HepG2 (cell line): ENCODE data around the gene MAVS. TPM values are rescaled to one million over a fixed set of nuclear protein-coding genes. Genes with fewer than 3 reads are reported as not detected.

ENCODE experiments used
- ATAC-seq: fragments of 200-7000 bp; cut with Tn5 transposase; 3 replicates; pipeline ENCODE4 v1.9.1; 2020; ENCODE audit warnings: mild to moderate bottlenecking, moderate library complexity
- BruUV-seq: library from RNA; stranded (reverse); fragments of 400-500 nt; replicated peaks from 2 replicates; lab custom pipeline; 2021; lab: Mats Ljungman, UMichigan
- CTCF ChIA-PET: fragments of 300-600 bp; formaldehyde crosslinking; extraction: SDS; loops from one replicate; lab custom pipeline; 2021; ENCODE audit warnings: low total read pairs, inconsistent platforms, low intra/inter-chr PET ratio; lab: Yijun Ruan, JAX
- POLR2A ChIA-PET: fragments of 350-600 bp; sonication (Branson Sonifier 250); formaldehyde crosslinking; loops from one replicate; lab custom pipeline; 2020; ENCODE audit warnings: antibody characterized with exemption, inconsistent platforms; lab: Yijun Ruan, JAX
- DNase-seq: peaks from one replicate; pipeline ENCODE4 v3.0.0-alpha.2; 2015; ENCODE audit warnings: low spot score
- FAIRE-seq: peaks from 3 replicates; lab custom pipeline; 2011; peaks lifted over from hg19 to GRCh38; lab: Jason Lieb, UNC
- H2AFZ ChIP-seq: one replicate; pipeline ENCODE4 v1.6.1; 2011; ENCODE audit warnings: low read length, inconsistent platforms
- H3K27ac ChIP-seq: fragments of 300-600 bp; 3 replicates; pipeline ENCODE4 v1.8.0; 2011; ENCODE audit warnings: mixed run types, mild to moderate bottlenecking, mixed read lengths, low read length, inconsistent platforms; ENCODE audit not compliant: insufficient read depth; ENCODE audit errors: extremely low read length
- H3K27me3 ChIP-seq, 2 experiments: fragments of 200-600 bp in 1 of 2; 2 replicates in 1 of 2; 3 replicates in 1 of 2; pipeline versions ENCODE4 v1.6.0 to v1.8.0; 2011; ENCODE audit warnings: low read length in 2 of 2, mild to moderate bottlenecking in 2 of 2, moderate library complexity in 2 of 2, inconsistent platforms in 1 of 2; ENCODE audit not compliant: insufficient read depth in 2 of 2, control insufficient read depth in 1 of 2
- H3K36me3 ChIP-seq, 2 experiments: fragments of 200-600 bp in 1 of 2; replicated peaks in 1 of 2; 2 replicates in 1 of 2; 3 replicates in 1 of 2; pipeline versions ENCODE4 v1.5.1 to v1.8.0; 2011; ENCODE audit warnings: low read length in 2 of 2, inconsistent platforms in 1 of 2; ENCODE audit not compliant: insufficient read depth in 2 of 2, control insufficient read depth in 1 of 2
- H3K4me1 ChIP-seq: 2 replicates; pipeline ENCODE4 v1.5.1; 2012; ENCODE audit warnings: low read length, inconsistent platforms; ENCODE audit not compliant: insufficient read depth
- H3K4me2 ChIP-seq: 2 replicates; pipeline ENCODE4 v1.6.0; 2011; ENCODE audit warnings: low read depth, low read length, inconsistent platforms
- H3K4me3 ChIP-seq, 3 experiments: fragments of 200-600 bp in 1 of 3; sonication (generic), shearing (Covaris generic) in 1 of 3; replicated peaks in 1 of 3; 2 replicates each; pipeline ENCODE4 v1.5.1; 2011 to 2016; ENCODE audit warnings: low read length in 3 of 3, inconsistent platforms in 2 of 3, low read depth in 2 of 3, mild to moderate bottlenecking in 2 of 3, control low read depth in 1 of 3, mixed read lengths in 1 of 3; ENCODE audit not compliant: insufficient read depth in 1 of 3
- H3K79me2 ChIP-seq: one replicate; pipeline ENCODE4 v1.6.1; 2011; ENCODE audit warnings: low read length, inconsistent platforms; ENCODE audit not compliant: insufficient read depth
- H3K9ac ChIP-seq: 2 replicates; pipeline ENCODE4 v1.6.0; 2011; ENCODE audit warnings: mild to moderate bottlenecking, low read depth, low read length, inconsistent platforms; ENCODE audit not compliant: insufficient read depth
- H3K9me3 ChIP-seq: 2 replicates; pipeline ENCODE4 v1.5.1; 2012; ENCODE audit warnings: mild to moderate bottlenecking, low read length
- H4K20me1 ChIP-seq: 2 replicates; pipeline ENCODE4 v1.6.0; 2011; ENCODE audit warnings: inconsistent platforms, mild to moderate bottlenecking, low read length, moderate library complexity; ENCODE audit not compliant: insufficient read depth
- GABPA ChIP-seq, 2 experiments: IDR thresholded peaks; 2 replicates each; pipeline ENCODE4 v1.6.1; 2011 to 2016; ENCODE audit warnings: low read depth in 2 of 2, low read length in 1 of 2, missing biosample characterization in 1 of 2, missing genetic modification characterization in 1 of 2
- PATZ1 ChIP-seq: sonication (generic); formaldehyde crosslinking; IDR thresholded peaks from 2 replicates; pipeline ENCODE4 v1.4.0; 2020; ENCODE audit warnings: missing genetic modification reagents
- TCF7 ChIP-seq: sonication (generic); IDR thresholded peaks from 2 replicates; pipeline ENCODE4 v1.6.1; 2016; ENCODE audit warnings: antibody characterized with exemption, low read depth
- ZNF383 ChIP-seq: sonication (generic); formaldehyde crosslinking; IDR thresholded peaks from 2 replicates; pipeline ENCODE4 v1.4.0; 2020; ENCODE audit warnings: missing genetic modification reagents, mild to moderate bottlenecking, borderline replicate concordance
- ZNF503 ChIP-seq: sonication (generic); formaldehyde crosslinking; IDR thresholded peaks from 2 replicates; pipeline ENCODE4 v1.4.0; 2020; ENCODE audit warnings: missing genetic modification reagents
- ZNF605 ChIP-seq: sonication (generic); formaldehyde crosslinking; IDR thresholded peaks from 2 replicates; pipeline ENCODE4 v1.8.0; 2022; ENCODE audit warnings: mild to moderate bottlenecking, missing genetic modification reagents
- ZNF629 ChIP-seq: sonication (generic); formaldehyde crosslinking; conservative IDR thresholded peaks from 2 replicates; pipeline ENCODE4 v1.5.0; 2020; ENCODE audit warnings: missing genetic modification reagents
- ZNF710 ChIP-seq: sonication (generic); formaldehyde crosslinking; IDR thresholded peaks from 2 replicates; pipeline ENCODE4 v1.5.0; 2020; ENCODE audit warnings: mild to moderate bottlenecking, missing genetic modification reagents, borderline replicate concordance
- WGBS: methylation state at CpG from one replicate; pipeline ENCODE4 v1.1.6; 2017; ENCODE audit warnings: low lambda C conversion rate; 5-methylcytosine and 5-hydroxymethylcytosine counted together
- in situ Hi-C: cut with HindIII; loops from 2 replicates; pipeline ENCODE4 v1.10.0; 2017; ENCODE audit warnings: low pct_unique_long_range_greater_than_20kb; ENCODE audit not compliant: extremely low pct_ligation_motif_present
- intact Hi-C: fragments of 100-400 bp; cut with micrococcal nuclease; formaldehyde crosslinking; loops from one replicate; pipeline ENCODE4 v1.10.0; 2022; ENCODE audit not compliant: unreplicated experiment
- polyA plus RNA-seq, 8 experiments: library from polyadenylated mRNA; depleted of rRNA in 3 of 8; stranded (reverse) in 7 of 8; unstranded in 1 of 8; fragments of >200 nt; fragmentation: Illumina TruSeq in 4 of 8; extraction: Trizol in 4 of 8; gene quantifications; 2 replicates each; pipeline versions ENCODE4 v1.2.1 to v1.2.3, GENCODE V29; 2011 to 2016; ENCODE audit warnings: low read depth in 4 of 8, missing spikeins in 1 of 8, mixed read lengths in 1 of 8; ENCODE audit not compliant: insufficient read depth in 1 of 8
- total RNA-seq, 5 experiments: library from RNA; depleted of rRNA; stranded (reverse); fragments of >200 nt; fragmentation: Illumina TruSeq; extraction: Trizol; gene quantifications; 2 replicates each; pipeline ENCODE4 v1.2.3, GENCODE V29; 2016; ENCODE audit warnings: low read depth in 1 of 5
- TF ChIP-seq, protein P1 (sequence below): sonication (generic); formaldehyde crosslinking; IDR thresholded peaks from 2 replicates; pipeline ENCODE4 v1.4.0; 2020; ENCODE audit warnings: missing genetic modification reagents, mild to moderate bottlenecking, borderline replicate concordance

Gene MAVS
- total and polyA plus RNA-seq, 2 of the 13 experiments (the other 11 are each of a cell fraction or from before 2014, with no cell fraction given), result 27.3 to 36.6 TPM

- TF ChIP-seq PATZ1 (CRISPR knock-in tag) (no peak), ZNF383 (CRISPR knock-in tag) (no peak), GABPA (IDR thresholded peaks at IDR 0.05; ENCODE audit: low read depth, low read length) (no peak), GABPA (CRISPR knock-in tag; IDR thresholded peaks at IDR 0.05; ENCODE audit: low read depth) (no peak), ZNF605 (CRISPR knock-in tag) (0 out of 2 replicates have a peak, but pooled peaks have one; percentile 0), TCF7 (no peak)
These were observed 49.4 kb upstream of the MAVS start (continued) for GRCh38 chr20:3797226-3797545.

DNA sequence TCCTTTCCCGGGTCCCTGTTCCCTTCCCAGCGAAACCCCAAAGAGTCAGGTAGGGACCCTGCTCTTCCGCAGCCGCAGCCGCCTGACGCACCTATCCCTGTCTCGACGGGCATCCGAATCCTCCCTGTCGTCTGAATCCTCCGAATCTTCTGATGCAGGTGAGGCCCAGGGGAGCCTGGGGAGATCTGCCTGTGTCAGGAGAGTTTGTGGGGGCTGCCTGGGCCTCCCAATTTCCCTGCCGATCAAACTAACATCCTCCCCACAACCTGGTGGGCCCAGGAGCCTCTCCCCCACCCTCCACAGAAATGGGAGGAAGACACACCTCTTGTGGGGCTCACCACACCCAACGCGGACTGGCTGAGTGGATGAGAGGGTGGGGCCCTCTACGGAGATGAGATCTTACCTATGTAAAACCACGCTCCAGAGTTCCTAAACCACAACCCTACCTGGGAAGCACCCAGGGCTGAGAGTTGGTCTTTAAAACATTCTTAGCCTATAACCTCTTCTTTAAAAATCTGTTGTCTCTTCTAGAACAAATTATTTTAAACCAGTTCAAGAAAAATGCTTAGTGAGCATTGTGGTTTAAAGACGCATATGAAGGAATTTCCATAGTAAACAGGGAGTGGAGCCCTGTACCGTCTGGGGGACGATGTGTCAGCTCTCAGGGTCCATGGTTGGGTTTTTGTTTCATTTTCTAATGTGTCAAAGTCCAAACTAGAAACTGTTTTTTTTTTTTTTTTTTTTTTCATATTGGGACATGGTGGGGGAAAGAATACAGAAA, 48.9 kb upstream of the MAVS start:
- ATAC-seq (peak; percentile 40), FAIRE-seq (peak; percentile 84), DNase-seq (peak; percentile 85)
- peaks cover 20% of the 10 kb centered on the region for H3K79me2 ChIP-seq
- H3K9me3 ChIP-seq, result no peaks in the 10 kb centered on the region
- peak overlapping the region; percentile 95 for H3K4me2 ChIP-seq
- H3K36me3 ChIP-seq, result peaks cover 18 to 32% of the 10 kb centered on the region in 2 experiments
- intact Hi-C loops (loop anchor here (1.0 kb wide), 2 partner anchors 14 to 23 kb away; partner anchors contain the start of gene AP5S1), in situ Hi-C loops (no loop called here)
- no peaks in the 10 kb centered on the region; a peak in 1 of 5 replicates for H3K27me3 ChIP-seq
- H3K27ac ChIP-seq, result peak overlapping the region; percentile 66
- H3K4me3 ChIP-seq, result peak overlapping the region; percentile 76 to 88 (median 85)
- peaks cover 44% of the 10 kb centered on the region for H3K4me1 ChIP-seq
- H2AFZ ChIP-seq, result peak overlapping the region; percentile 6
- 29% methylated on average over 19 of the region's 19 CpGs for WGBS
- no peaks in the 10 kb centered on the region for H4K20me1 ChIP-seq
- TSS peak; percentile 67 for BruUV-seq
- ChIA-PET CTCF (interaction anchor here (1.3 kb wide), 1 partner anchor 22 kb away, joined by 3 read pairs; the partner anchor contains the start of gene AP5S1), POLR2A (interaction anchor here (0.6 to 3.1 kb wide), 3 partner anchors 22 to 295 kb away, joined by 4 to 31 read pairs (median 23); partner anchors contain the start of gene AP5S1)
- H3K9ac ChIP-seq, result peak overlapping the region; percentile 77
- TF ChIP-seq, protein P1, sequence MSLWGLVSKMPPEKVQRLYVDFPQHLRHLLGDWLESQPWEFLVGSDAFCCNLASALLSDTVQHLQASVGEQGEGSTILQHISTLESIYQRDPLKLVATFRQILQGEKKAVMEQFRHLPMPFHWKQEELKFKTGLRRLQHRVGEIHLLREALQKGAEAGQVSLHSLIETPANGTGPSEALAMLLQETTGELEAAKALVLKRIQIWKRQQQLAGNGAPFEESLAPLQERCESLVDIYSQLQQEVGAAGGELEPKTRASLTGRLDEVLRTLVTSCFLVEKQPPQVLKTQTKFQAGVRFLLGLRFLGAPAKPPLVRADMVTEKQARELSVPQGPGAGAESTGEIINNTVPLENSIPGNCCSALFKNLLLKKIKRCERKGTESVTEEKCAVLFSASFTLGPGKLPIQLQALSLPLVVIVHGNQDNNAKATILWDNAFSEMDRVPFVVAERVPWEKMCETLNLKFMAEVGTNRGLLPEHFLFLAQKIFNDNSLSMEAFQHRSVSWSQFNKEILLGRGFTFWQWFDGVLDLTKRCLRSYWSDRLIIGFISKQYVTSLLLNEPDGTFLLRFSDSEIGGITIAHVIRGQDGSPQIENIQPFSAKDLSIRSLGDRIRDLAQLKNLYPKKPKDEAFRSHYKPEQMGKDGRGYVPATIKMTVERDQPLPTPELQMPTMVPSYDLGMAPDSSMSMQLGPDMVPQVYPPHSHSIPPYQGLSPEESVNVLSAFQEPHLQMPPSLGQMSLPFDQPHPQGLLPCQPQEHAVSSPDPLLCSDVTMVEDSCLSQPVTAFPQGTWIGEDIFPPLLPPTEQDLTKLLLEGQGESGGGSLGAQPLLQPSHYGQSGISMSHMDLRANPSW (CRISPR knock-in tag), result no peak
- TF ChIP-seq ZNF629 (CRISPR knock-in tag), result 0 out of 2 replicates have a peak, but pooled peaks have one; percentile 5
- TF ChIP-seq ZNF503 (CRISPR knock-in tag), result no peak
- peak; percentile 9; the same call in 1 of the 2 replicates for TF ChIP-seq ZNF710 (CRISPR knock-in tag)
